Stimulated activated CD4-positive, alpha-beta T cell treated with anti-CD3 and anti-CD28 coated beads, TNF-alpha, amount 100 ng/mL, for 4 hours (primary cell): ENCODE measurements around the gene PSTPIP2.
A peak's percentile ranks its signal among the peaks of the same experiment; 100 is the strongest.
"Not testable (repeated sequence)": the region's sequence is repeated elsewhere in the genome, so short reads cannot be mapped to it uniquely, and the experiment has no call there.

ENCODE experiments used
- DNase-seq, 3 experiments: peaks; one replicate each; pipeline ENCODE4 v3.0.0-alpha.2; 2020; ENCODE audit warnings: low read depth in 3 of 3

Gene PSTPIP2

GRCh38 chr18:46037512-46038305, 34.4 kb downstream of the PSTPIP2 start:
- DNase-seq, result no peak

DNA sequence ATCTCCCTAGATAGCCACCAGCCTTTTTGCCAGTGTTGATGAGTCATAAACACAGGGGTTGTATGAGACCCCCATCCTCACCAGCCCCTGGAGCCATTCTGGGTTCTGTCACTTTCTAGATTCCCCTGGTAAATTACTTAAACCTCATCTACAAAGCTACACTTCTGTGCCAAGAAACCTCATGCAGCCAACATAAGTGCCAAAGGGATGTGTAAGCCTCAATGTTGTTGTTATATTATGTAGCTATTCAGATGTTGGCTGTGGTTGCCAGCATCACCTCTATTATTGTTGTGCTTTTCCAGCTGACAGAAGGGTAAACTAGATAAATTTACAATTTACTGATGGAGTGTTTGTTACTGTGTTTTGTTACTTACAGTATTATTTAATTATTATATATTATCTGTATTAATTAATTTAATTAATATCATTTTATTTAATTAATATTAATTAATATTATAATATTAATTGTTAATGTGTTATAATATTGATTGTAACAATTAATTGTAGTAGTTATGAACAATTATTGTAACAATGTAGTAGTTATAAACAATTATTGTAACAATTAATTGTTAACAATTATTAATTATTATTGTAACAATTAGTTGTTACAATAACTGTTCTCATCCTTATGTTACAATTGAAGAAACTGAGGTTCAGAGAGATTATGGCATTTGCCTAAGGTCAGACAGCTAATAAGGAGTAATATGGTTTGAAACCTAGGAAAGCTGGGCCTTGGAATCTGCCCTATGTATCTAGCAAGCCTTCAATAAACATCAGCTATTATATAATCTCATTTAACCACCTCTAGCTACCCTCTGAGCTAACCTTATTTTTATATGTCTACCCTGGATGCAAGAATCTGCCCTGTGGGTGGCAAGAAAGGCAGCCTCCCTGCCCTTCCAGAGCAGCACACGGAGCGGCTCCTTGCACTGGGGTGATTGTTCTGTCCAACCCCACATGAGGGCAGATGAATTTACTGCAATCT, 36.1 kb downstream of the PSTPIP2 start:
- no peak for DNase-seq

DNA sequence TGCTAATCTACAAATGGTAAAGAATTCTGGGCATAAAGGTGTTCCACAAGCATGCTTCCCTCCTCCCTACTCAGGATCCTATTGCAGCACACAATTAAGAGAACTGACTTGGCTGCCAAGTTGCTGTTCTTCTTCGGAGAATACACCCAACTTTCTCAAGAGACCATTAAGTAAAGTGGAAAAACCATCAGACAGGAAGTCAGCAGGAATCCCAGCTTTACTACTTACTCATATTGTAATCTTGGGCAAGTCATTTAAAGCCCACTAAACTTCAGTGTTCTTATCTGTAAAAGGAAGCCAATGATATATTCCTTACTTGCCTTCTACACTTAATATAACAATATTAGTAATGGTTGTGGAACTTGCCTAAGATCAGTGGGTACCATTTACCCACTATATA, 37.8 kb downstream of the PSTPIP2 start:
- no peak for DNase-seq

DNA sequence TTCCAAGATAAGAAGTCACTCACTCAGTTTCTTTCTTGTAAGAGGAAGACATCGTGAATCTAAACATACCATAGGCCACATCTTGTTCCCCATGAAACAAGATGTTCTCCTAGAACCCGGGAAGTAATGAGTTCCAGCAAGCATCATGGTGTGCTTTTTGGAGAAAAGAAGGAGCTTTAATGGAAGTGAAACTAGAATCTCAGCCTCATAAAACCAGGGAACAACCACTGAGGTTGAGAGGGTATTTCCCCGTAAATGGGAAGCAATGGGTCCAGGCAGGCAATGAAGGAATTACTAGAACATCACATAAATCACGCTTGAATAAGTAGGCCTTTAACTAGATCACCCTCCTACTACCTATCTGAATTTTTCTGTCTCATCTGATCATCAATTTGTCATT, 40.3 kb downstream of the PSTPIP2 start:
- DNase-seq, result no peak

DNA sequence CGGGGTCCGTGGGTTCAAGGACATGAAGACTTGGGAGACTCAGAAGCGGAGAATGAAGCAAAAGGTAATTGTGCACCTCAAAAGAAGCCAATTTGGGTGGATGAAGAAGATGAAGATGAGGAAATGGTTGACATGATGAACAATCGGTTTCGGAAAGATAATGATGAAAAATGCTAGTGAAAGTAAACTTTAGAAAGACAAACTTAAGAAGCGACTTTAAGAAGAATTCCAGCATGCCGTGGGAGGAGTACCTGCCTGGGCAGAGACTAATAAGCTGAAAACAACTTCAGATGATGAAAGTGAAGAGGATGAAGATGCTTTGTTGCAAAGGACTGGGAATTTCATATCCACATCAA, 43.5 kb downstream of the PSTPIP2 start:
- DNase-seq, result no peak

DNA sequence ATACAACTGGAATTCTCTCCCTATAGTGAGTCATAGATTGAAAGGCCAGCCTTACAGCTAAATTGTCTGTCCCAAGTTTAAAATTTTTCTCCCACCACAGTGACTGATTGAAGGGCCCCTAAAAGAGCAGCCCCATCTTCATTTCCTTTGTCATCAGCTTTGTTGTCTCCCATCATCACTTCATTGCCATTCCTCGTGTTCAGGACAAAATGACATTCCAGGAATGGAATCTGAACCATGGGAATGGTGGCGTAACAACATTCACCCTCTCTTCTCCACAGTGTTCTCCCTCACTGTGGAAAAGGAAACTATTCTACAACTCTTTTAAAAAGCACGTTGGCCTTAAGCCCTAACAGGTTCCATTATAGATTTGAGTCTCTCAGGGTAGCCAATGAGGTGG, 52.1 kb downstream of the PSTPIP2 start:
- DNase-seq, result no peak

DNA sequence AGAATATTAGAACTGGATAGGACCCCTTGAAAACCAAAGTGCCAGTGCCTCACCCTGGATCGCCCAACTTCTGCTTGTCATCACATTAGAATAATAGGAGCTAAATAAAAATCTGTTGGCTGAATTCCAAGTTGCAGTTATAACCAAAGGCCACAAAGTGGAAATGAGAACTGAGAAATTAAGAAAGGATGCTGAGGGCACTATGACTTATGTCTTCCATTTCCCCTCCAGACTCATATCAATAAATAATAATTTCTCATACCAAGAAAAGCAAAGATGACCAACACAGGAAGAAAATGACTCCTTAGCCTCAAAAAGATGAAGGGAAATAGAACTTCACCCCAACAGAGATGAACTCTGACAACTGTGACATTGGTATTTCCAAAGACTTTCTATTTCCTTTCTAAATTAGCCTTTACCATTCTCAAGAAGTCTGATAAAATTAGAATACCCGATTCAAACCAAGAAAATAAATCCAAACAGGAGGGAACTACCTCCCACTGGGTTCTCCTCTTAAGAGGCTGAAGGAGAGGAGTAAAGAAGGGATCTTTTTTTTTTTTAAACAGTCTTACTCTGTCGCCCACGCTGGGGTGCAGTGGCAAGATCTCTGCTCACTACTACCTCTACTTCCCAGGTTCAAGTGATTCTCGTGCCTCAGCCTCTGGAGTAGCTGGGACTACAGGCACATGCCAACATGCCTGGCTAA, 58.4 kb downstream of the PSTPIP2 start:
- no peak for DNase-seq

DNA sequence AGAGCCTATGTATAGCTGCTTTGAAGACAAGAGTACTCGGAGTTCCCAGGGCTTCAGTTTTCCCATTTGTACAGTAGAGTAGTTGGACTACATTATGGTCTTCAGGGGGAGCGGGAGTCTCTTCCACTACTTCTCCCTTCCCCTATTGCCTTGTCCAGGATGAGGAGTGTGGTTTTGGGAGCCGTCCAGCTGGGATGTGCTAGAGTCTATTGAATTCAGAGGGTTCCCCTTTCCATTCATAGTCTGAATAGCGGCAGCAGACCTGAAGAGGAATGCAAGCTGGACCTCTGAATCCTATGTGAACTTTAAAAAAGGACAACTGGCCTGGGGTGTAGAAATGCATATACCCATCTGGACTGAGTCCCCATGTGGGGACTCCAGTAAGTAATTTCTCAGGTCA, 61.4 kb downstream of the PSTPIP2 start:
- DNase-seq, result no peak

- DNase-seq, result no peak
These were observed 62.0 kb downstream of the PSTPIP2 start for GRCh38 chr18:46010050-46010449.

DNA sequence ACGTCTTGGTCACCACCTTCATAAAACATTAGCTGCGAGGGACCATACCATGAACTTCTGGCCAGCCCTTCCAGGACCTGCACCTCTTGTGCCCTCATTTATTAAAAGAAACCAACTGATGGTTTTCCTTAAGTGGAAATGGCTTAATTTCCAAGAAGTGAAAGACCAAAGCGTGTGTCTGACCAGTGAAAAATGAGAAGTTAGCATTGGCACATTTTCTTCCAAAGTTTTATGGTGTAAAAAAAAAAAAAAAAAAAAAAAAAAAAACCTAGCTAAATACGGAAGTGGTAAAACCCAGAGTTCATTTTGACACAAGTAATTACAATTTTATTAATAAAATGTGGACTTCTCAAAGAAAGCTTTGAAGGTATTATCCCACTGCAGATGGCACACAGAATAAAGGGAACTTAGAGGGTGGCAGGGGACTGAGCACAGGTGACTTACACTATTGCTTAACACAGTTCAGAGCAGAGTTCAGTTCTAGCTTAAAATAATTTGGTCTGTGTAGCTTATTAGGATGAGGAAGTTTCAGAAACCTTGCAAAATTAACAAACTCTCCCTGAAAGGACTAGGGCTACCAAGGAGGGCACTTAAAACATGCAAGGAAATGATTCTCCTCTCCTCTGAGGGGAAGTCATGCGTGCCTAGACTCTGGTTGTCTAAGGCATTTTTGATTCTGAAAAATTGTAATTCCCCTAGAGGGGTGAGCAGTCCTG, 62.8 kb downstream of the PSTPIP2 start:
- no peak for DNase-seq

GRCh38 chr18:46008531-46008930, 63.5 kb downstream of the PSTPIP2 start:
- no peak for DNase-seq

DNA sequence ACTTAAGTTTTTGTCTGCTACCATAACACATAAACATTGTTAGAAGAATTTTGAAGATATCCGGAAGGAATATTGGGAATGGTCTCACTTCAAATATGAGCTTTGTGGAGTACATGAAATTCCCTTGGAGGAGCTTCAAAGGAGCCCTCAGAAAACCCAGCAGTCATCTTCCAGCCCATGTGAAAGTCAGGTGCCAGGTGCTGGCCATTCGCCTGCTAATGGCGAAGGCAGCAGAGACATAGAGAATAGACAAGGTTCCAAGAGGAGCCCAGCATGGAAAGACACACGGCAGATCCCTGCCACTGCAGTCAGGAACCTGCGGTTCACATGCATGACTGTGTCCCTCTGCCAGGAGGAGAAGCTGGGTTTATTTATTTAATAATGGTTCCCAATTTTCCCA, 64.9 kb downstream of the PSTPIP2 start:
- DNase-seq, result no peak

- DNase-seq, result no peak
These were observed 69.1 kb downstream of the PSTPIP2 start for GRCh38 chr18:46002934-46003333.

- no peak for DNase-seq
These were observed 70.2 kb downstream of the PSTPIP2 start for GRCh38 chr18:46001892-46002291.

- no peak for DNase-seq
These were observed 71.0 kb downstream of the PSTPIP2 start for GRCh38 chr18:46001074-46001473.

DNA sequence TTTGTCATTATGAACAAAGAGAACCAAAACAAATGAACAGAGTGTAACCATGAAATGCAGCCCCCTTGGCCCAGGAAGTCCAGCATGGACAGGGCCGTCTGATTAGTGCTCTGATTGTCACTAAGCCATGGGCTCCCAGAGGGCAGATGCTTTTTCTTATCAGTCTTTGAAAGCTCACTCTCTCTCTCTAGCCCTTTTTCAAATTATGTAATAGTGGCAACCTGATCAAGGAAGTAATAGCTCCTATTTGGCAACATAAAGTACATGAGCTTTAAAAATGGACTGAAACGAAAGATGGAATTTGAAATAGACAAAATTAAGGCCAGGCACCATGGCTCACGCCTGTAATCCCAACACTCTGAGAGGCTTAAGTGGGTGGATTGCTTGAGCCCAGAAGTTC, 72.5 kb downstream of the PSTPIP2 start:
- DNase-seq, result no peak

- DNase-seq, result no peak
These were observed 73.8 kb downstream of the PSTPIP2 start for GRCh38 chr18:45998244-45998643.

DNA sequence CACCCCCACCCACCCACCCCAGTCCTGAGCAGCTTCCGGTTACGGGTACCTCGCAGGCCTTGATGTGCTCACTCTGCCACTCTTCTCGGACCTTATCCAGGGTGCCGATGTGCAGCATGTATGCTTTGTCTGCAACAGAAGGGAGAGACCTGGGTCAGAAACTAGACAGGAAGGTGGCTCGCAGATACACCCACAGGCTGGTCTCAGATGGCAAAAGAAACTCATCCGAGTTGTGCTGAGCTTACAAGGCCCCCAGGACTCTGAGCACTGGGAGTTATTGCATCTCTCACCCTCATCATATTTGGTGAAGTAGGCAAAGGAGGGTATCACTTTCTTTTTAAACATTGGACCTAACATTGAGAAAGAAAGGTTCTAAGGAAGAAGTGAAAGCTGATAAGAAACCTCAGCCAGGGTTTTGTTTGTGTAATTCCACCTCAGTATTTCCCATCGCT, 74.3 kb downstream of the PSTPIP2 start:
- peak in 1 of 3 experiments; percentile 4 for DNase-seq

DNA sequence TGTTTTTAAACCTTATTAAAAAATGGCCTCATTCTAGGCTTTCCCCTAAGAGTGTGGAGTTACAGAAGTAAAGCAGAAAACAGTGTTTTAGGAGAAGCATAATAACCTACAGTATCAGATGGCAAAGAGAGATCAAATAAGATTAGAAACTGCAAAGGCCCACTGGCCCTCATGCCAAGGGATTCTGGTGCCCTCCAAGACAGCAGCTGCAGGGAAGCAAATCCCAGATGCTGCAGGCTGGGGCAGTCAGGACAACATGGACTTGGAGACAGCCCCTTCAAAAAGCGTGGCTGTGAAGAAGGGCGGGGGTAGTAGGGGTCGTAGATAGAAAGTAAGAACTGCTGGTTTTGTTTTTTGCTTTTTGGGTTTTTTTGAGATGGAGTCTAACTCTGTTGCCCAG, 76.6 kb downstream of the PSTPIP2 start:
- DNase-seq, result no peak

GRCh38 chr18:45993438-45993837, 78.6 kb downstream of the PSTPIP2 start:
- DNase-seq, result no peak

DNA sequence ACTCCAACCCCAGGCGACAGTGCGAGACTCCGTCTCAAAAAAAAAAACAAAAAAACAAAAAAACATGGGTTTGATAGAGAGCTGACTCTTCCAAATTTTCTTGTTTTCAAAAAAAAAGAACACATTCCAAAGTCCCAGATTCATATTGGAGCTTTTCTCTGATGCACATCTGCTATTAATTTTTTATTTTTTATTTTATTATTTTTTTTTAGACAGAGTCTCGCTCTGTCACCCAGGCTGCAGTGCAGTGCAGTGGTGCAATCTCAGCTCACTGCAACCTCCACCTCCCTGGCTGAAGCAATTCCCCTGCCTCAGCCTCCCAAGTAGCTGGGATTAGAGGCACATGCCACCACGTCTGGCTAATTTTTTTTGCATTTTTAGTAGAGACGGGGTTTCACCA, 79.5 kb downstream of the PSTPIP2 start:
- DNase-seq, result not testable (repeated sequence)

DNA sequence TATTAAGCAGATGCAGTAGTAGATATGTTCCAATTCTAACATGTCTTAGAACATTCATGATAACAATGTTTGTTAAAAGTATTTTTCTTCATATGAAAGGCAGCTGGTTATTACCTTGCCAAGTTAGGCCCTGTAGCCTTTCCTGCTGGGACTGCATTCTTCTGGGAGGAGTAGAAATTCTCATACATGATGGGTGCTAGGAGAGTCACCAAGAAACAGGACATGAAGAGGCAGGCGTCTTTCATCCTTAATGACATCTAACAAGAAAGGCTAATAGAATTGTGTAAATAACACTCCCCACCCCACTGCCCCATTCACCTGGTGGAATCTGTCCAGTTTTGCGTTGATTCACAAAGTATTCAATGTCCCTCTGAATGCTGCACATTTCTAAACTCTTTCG, 80.3 kb downstream of the PSTPIP2 start:
- DNase-seq, result no peak
